ENCODE measurements around the gene PRKN. TPM values are rescaled to one million over a fixed set of nuclear protein-coding genes. Genes with fewer than 3 reads are reported as not detected.
"Not testable (repeated sequence)": the region's sequence is repeated elsewhere in the genome, so short reads cannot be mapped to it uniquely, and the experiment has no call there.

The PRKN gene
- total RNA-seq, 2 experiments from 2014 or later, result 0.82 to 1.00 TPM

DNA sequence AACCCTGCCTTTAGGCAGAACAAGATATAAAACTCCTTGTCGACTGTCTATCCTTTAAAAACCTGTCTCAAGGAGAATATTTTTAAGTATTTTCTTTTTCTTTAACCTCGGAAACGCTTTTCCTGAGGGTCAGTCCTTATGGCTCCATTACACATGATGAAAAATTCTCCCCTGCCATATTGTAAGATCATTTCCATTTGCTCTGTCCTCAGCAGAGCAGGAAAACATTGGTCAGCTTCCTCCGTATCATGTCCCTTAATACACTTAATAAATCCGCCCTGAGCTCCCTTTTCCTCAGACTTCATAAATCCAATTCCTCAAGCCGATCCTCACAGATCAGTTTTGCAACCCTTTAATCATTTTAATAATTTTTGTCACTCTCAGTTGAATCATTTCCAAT, 1219.2 kb downstream of the PRKN start:
- Mint-ChIP-seq H3K27ac (no peak overlapping the region), H3K36me3 (peaks cover 2% of the 10 kb centered on the region), H3K27me3 (no peaks in the 10 kb centered on the region), H3K9me3 (no peaks in the 10 kb centered on the region), H3K4me3 (no peak overlapping the region), H3K4me1 (ENCODE audit: low read depth) (no peaks in the 10 kb centered on the region)
- DNase-seq, result no peak
- CTCF ChIA-PET, result interaction anchor here (1.2 kb wide), 1 partner anchor 232 kb away, joined by 4 read pairs; no protein-coding TSS in a partner anchor
- POLR2A ChIA-PET, result no interaction called here
- intact Hi-C loops (cut with micrococcal nuclease), result no loop called here

- Mint-ChIP-seq H3K4me1 (ENCODE audit: low read depth) (no peaks in the 10 kb centered on the region), H3K36me3 (peaks cover 2% of the 10 kb centered on the region), H3K9me3 (no peaks in the 10 kb centered on the region), H3K27ac (no peak overlapping the region), H3K27me3 (no peaks in the 10 kb centered on the region), H3K4me3 (no peak overlapping the region)
- intact Hi-C loops (cut with micrococcal nuclease), result no loop called here
- ChIA-PET POLR2A (no interaction called here), CTCF (no interaction called here)
- no peak for DNase-seq
Observed at GRCh38 chr6:161507375-161507774, 1220.2 kb downstream of the PRKN start.

DNA sequence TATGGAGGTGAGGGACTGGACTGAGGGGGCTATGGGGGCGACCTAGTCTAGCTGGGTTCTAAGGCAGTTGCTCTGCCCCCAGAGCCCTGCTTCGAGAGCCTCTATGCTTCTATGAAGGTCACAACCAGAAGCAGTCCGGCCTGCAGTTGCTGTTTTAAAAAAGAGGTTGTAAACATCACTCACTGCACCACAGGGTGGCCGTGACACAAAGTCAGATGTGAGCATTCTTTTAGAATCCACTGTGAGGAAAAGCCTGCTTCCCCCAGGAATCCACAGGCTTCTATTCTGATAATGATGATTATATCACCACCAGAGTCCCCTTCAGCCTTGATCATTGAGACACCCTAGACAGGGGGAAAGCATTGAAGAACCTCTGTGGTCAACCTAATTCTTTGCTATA, 1224.0 kb downstream of the PRKN start:
- intact Hi-C loops (cut with micrococcal nuclease), result no loop called here
- DNase-seq, result no peak
- Mint-ChIP-seq H3K9me3 (no peaks in the 10 kb centered on the region), H3K27ac (no peak overlapping the region), H3K36me3 (no peaks in the 10 kb centered on the region), H3K27me3 (no peaks in the 10 kb centered on the region), H3K4me1 (ENCODE audit: low read depth) (no peaks in the 10 kb centered on the region), H3K4me3 (no peak overlapping the region)
- CTCF ChIA-PET, result interaction anchor here (0.5 kb wide), 1 partner anchor 174 kb away, joined by 4 read pairs; no protein-coding TSS in a partner anchor
- POLR2A ChIA-PET, result no interaction called here

DNA sequence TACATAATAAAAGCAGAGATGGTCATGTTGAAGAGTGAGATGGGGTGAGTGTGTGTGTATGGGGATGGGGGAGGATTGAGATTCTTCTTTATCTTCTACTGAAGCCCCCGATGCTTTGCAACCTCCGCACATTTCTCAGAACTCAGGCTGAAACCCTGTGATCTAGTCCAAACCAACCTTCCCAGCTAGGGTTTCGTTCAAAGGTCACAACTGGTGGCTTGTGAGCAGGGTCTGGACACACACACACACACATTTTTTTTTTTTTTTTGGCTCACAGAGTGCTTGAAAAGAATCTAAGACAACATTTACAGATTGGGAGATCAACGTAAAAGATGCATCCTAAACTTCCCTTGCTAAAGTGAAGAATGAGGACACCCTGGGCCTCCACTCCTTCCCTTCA, 1228.7 kb downstream of the PRKN start:
- DNase-seq, result no peak
- Mint-ChIP-seq H3K4me1 (ENCODE audit: low read depth) (no peaks in the 10 kb centered on the region), H3K36me3 (no peaks in the 10 kb centered on the region), H3K4me3 (no peak overlapping the region), H3K27me3 (no peaks in the 10 kb centered on the region), H3K27ac (no peak overlapping the region), H3K9me3 (no peaks in the 10 kb centered on the region)
- ChIA-PET CTCF (interaction anchor here (0.9 kb wide), 1 partner anchor 81 kb away, joined by 7 read pairs; no protein-coding TSS in a partner anchor), POLR2A (no interaction called here)
- intact Hi-C loops (cut with micrococcal nuclease), result no loop called here

DNA sequence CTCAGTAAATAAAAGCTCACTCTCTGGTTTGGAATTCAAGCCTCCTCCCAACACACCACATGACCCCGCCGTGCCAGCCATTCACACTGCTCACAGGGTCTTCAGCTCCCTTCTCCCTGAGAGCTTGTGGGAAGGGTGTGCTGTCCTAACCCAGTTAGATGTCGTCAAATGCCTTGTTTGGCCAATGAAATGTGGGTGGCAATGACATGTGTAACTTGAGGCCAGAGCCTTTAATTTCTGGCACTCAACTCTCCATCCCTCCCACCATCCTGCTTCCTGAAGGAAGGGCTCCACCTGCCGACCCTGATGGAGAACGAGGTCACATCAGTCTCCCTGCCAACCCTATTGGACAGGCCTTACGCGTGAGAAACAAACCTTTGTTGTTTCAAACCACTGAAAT, 1229.2 kb downstream of the PRKN start:
- no peak overlapping the region for H3K4me3 Mint-ChIP-seq
- no peaks in the 10 kb centered on the region for H3K27me3 Mint-ChIP-seq
- no peaks in the 10 kb centered on the region for H3K36me3 Mint-ChIP-seq
- intact Hi-C loops (cut with micrococcal nuclease), result no loop called here
- POLR2A ChIA-PET, result no interaction called here
- no peak for DNase-seq
- no peak overlapping the region for H3K27ac Mint-ChIP-seq
- CTCF ChIA-PET, result interaction anchor here (0.8 to 1.2 kb wide), 4 partner anchors 20 to 127 kb away, joined by 3 to 7 read pairs (median 3); no protein-coding TSS in a partner anchor
- H3K4me1 Mint-ChIP-seq (ENCODE audit: low read depth), result no peaks in the 10 kb centered on the region
- no peaks in the 10 kb centered on the region for H3K9me3 Mint-ChIP-seq

DNA sequence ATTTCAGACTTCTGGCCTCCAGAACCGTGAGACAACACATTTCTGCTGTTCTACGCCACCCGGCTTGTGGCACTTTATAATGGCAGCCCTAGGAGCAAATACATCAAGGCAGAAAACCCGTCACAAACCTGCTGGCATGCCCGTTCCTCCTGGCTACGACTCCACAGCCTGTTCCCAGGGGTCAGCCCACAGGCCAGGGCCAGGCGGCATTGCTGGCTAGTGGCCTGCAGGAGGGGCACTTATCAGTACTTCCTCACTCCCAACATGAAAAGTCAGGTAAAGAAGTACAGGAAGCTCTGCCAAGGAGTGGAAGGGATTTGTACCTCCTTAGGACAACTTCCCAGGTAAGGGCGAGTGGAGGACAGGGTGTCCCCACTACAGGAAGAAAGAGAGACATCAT, 1230.6 kb downstream of the PRKN start:
- ChIA-PET CTCF (interaction anchor here (1.2 kb wide), 1 partner anchor 102 kb away, joined by 3 read pairs; no protein-coding TSS in a partner anchor), POLR2A (no interaction called here)
- DNase-seq, result no peak
- Mint-ChIP-seq H3K36me3 (no peaks in the 10 kb centered on the region), H3K27ac (no peak overlapping the region), H3K27me3 (no peaks in the 10 kb centered on the region), H3K4me3 (no peak overlapping the region), H3K9me3 (no peaks in the 10 kb centered on the region), H3K4me1 (ENCODE audit: low read depth) (no peaks in the 10 kb centered on the region)
- intact Hi-C loops (cut with micrococcal nuclease), result no loop called here

DNA sequence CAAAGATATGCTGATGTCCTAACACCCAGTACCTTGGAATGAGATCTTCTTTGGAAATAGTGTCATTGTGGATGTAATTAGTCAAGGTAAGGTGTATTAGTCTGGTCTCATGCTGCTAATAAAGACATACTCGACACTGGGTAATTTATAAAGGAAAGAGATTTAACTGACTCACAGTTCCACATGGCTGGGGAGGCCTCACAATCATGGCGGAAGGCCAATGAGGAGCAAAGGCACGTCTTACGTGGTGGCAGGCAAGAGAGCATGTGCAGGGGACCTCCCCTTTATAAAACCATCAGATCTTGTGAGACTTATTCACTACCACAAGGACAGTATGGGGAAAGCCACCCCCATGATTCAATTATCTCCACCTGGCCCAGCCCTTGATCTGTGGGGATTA, 1231.3 kb downstream of the PRKN start:
- H3K27ac Mint-ChIP-seq, POLR2A ChIA-PET, CTCF ChIA-PET: not testable (repeated sequence)

GRCh38 chr6:161494566-161494965, 1233.0 kb downstream of the PRKN start:
- POLR2A ChIA-PET, result no interaction called here
- Mint-ChIP-seq H3K4me3 (no peak overlapping the region), H3K27me3 (no peaks in the 10 kb centered on the region), H3K9me3 (no peaks in the 10 kb centered on the region), H3K27ac (no peak overlapping the region), H3K36me3 (no peaks in the 10 kb centered on the region), H3K4me1 (ENCODE audit: low read depth) (no peaks in the 10 kb centered on the region)
- intact Hi-C loops (cut with micrococcal nuclease), result no loop called here
- CTCF ChIA-PET, result no interaction called here
- no peak for DNase-seq

More for the DNA sequence above, 1231.3 kb downstream of the PRKN start:
- DNase-seq; intact Hi-C loops (cut with micrococcal nuclease); H3K36me3 Mint-ChIP-seq; H3K4me1 Mint-ChIP-seq (ENCODE audit: low read depth); H3K9me3 Mint-ChIP-seq; H3K27me3 Mint-ChIP-seq; H3K4me3 Mint-ChIP-seq: not testable (repeated sequence)

- intact Hi-C loops (cut with micrococcal nuclease), result no loop called here
- H3K9me3 Mint-ChIP-seq, result no peaks in the 10 kb centered on the region
- H3K27ac Mint-ChIP-seq, result no peak overlapping the region
- H3K4me1 Mint-ChIP-seq (ENCODE audit: low read depth), result no peaks in the 10 kb centered on the region
- H3K4me3 Mint-ChIP-seq, result no peak overlapping the region
- CTCF ChIA-PET, result no interaction called here
- H3K36me3 Mint-ChIP-seq, result no peaks in the 10 kb centered on the region
- no peaks in the 10 kb centered on the region for H3K27me3 Mint-ChIP-seq
- POLR2A ChIA-PET, result no interaction called here
- DNase-seq, result no peak
Observed at GRCh38 chr6:161493576-161494118, 1233.9 kb downstream of the PRKN start.

DNA sequence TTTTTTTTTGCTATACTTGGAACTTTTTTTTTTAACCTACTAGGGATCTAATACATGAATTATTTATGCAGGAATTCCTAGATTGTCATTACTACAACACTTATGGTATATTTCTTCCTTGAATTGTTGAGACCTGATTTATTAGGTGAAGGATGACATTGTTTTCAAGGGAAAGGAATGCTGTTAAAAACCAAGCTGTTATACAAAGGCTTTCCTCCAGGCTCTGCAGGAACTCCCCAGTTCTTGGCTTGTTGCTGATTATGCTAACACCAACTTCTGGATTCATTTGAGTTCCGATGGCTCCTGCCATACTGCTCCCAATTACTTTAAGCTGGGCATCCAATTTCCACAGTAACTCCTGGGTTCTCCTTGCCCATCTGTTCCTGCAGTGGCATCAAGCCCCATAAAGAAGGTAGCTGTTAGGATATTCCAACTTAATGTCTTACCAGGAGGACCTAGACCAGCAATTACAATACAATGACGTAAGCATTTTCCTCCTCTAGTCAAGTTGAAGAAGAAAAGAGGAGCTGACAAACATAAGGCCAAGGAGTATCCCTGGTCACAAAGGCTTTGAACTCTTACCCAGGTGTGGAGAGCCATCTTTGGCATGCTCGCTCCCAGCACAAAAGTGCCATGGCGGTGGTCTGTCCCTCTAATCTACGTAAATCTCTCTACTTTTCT, 1237.8 kb downstream of the PRKN start:
- ChIA-PET CTCF (no interaction called here), POLR2A (no interaction called here)
- H3K4me1 Mint-ChIP-seq (ENCODE audit: low read depth), result no peaks in the 10 kb centered on the region
- H3K36me3 Mint-ChIP-seq, result no peaks in the 10 kb centered on the region
- H3K27ac Mint-ChIP-seq, result no peak overlapping the region
- no peak for DNase-seq
- intact Hi-C loops (cut with micrococcal nuclease), result no loop called here
- H3K4me3 Mint-ChIP-seq, result no peak overlapping the region
- no peaks in the 10 kb centered on the region for H3K9me3 Mint-ChIP-seq
- no peaks in the 10 kb centered on the region for H3K27me3 Mint-ChIP-seq

DNA sequence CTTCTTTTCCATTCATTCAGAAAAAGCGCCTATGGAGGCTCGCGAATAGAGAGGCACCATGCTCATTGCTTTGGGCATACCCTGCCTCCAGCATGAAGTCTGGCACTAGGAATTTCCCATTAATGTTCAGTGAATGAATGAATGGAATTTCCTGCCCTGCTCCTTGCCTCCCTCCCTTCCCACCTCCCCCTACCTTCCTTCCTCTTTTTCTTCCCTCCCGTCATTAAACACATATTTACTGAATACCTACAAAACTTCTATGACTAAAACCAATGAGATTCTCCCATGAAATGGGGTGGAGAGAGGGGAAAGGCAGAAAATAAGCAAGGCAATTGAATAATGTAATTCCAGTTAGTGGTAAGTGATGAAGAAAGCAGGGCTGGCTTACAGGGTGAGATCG, 1239.9 kb downstream of the PRKN start:
- H3K4me1 Mint-ChIP-seq (ENCODE audit: low read depth), result no peaks in the 10 kb centered on the region
- POLR2A ChIA-PET, result no interaction called here
- no peak overlapping the region for H3K4me3 Mint-ChIP-seq
- H3K36me3 Mint-ChIP-seq, result no peaks in the 10 kb centered on the region
- H3K27ac Mint-ChIP-seq, result no peak overlapping the region
- no peak for DNase-seq
- CTCF ChIA-PET, result no interaction called here
- intact Hi-C loops (cut with micrococcal nuclease), result no loop called here
- H3K9me3 Mint-ChIP-seq, result no peaks in the 10 kb centered on the region
- H3K27me3 Mint-ChIP-seq, result no peaks in the 10 kb centered on the region

DNA sequence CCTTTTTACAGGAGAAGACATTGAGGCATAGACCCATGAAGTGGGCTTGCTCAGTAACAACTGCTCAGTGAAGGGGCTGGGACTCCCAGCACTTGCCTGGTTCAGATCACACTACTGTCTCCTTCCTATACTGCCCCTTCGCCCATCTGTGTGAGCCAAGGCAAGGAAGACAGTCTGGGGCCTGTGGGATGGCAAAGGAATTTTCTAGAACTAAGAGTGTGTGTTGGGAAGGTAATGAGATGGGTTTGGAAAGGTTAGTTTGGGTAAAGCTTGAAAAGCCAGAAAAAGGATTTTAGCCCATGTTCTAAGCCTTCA, 1240.4 kb downstream of the PRKN start:
- Mint-ChIP-seq H3K36me3 (no peaks in the 10 kb centered on the region), H3K4me3 (no peak overlapping the region), H3K27ac (no peak overlapping the region), H3K27me3 (no peaks in the 10 kb centered on the region), H3K9me3 (no peaks in the 10 kb centered on the region), H3K4me1 (ENCODE audit: low read depth) (no peaks in the 10 kb centered on the region)
- intact Hi-C loops (cut with micrococcal nuclease), result no loop called here
- no peak for DNase-seq
- POLR2A ChIA-PET, result no interaction called here
- CTCF ChIA-PET, result no interaction called here

DNA sequence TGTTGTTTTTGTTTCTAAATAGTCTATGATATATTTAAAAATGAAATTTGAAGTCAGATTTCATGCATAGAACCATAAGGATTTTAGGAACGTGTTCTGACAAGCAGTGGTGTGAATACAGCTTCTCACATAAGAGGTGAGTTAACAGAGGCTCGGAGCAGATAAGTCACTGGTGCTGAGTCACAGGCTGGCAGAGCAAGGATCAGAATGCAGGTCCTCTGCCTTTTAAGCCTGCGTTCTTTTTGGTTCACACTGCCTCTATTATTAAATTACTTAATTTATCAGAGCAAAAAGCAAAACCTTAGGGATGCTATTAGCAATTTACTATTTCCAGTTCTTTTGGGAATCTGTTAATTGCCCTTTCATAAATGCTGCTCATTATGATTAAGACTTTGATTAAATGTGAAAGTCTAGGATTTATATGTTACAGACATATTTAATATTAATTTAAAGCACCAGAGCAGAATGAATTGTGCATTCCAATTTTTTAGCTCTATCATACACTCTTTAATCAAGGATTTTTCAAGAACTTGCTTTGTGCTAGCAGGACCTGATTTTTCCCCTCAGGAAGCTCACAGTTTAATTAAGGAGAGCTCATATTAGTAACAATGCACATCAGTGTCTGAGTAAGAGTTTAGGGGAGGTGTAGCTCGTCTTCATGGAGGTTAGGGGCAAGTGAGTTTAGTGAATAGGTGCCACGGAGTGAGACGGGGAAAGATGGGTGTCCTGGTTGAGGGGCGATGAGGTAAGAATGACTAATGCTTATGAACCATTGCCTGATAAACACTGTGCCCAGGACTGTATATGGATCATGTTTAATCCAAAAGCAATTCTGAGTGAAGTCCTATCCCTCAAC, 1241.0 kb downstream of the PRKN start:
- H3K27me3 Mint-ChIP-seq, result no peaks in the 10 kb centered on the region
- H3K4me1 Mint-ChIP-seq (ENCODE audit: low read depth), result no peaks in the 10 kb centered on the region
- no peak overlapping the region for H3K27ac Mint-ChIP-seq
- no peaks in the 10 kb centered on the region for H3K9me3 Mint-ChIP-seq
- CTCF ChIA-PET, result no interaction called here
- H3K36me3 Mint-ChIP-seq, result no peaks in the 10 kb centered on the region
- H3K4me3 Mint-ChIP-seq, result no peak overlapping the region
- POLR2A ChIA-PET, result no interaction called here
- DNase-seq, result no peak
- intact Hi-C loops (cut with micrococcal nuclease), result no loop called here

Data from activated CD4-positive, alpha-beta memory T cell treated with anti-CD3 and anti-CD28 coated beads for 36 hours (primary cell).